GM13976 (cell line): ENCODE measurements around the gene FXN.

Experiments
- DNase-seq: peaks from one replicate; pipeline ENCODE4 v3.0.0; 2012; ENCODE audit warnings: low spot score
- CTCF ChIP-seq: IDR thresholded peaks from 2 replicates; pipeline ENCODE4 v1.5.1; 2012; ENCODE audit warnings: borderline replicate concordance, mild to moderate bottlenecking; ENCODE audit not compliant: insufficient read depth; ENCODE audit errors: extremely low read depth, missing control alignments, control extremely low read depth
- in situ Hi-C: fragments of 300-500 bp; cut with MboI; formaldehyde crosslinking; loops from one replicate; pipeline ENCODE4 v1.12.0; 2022; ENCODE audit warnings: low sequenced_read_pairs, mixed read lengths, inconsistent platforms; ENCODE audit not compliant: unreplicated experiment

FXN gene

GRCh38 chr9:69137311-69137710, 101.8 kb downstream of the FXN start:
- TF ChIP-seq CTCF: no peak
- DNase-seq: no peak
- in situ Hi-C loops: no loop called here

GRCh38 chr9:69139596-69139995, 104.0 kb downstream of the FXN start:
- in situ Hi-C loops: no loop called here
- no peak for TF ChIP-seq CTCF
- no peak for DNase-seq

- no peak for TF ChIP-seq CTCF
- in situ Hi-C loops: no loop called here
- no peak for DNase-seq
These were observed 104.7 kb downstream of the FXN start for GRCh38 chr9:69140123-69140735.

GRCh38 chr9:69141851-69142250, 106.3 kb downstream of the FXN start:
- in situ Hi-C loops: no loop called here
- DNase-seq: no peak
- no peak for TF ChIP-seq CTCF

- no peak for TF ChIP-seq CTCF
- DNase-seq: no peak
- in situ Hi-C loops: no loop called here
These were observed 107.7 kb downstream of the FXN start for GRCh38 chr9:69143291-69143690.

GRCh38 chr9:69145144-69145715, 109.7 kb downstream of the FXN start:
- in situ Hi-C loops: no loop called here
- no peak for DNase-seq
- no peak for TF ChIP-seq CTCF
